IMR-90 (cell line): ENCODE results near the gene LRATD1. TPM values are rescaled to one million over a fixed set of nuclear protein-coding genes. Genes with fewer than 3 reads are reported as not detected.

Experiments used
- ATAC-seq: fragments of 200-7000 bp; cut with Tn5 transposase; 2 replicates; pipeline ENCODE4 v1.9.1; 2020; ENCODE audit warnings: low read depth, mild to moderate bottlenecking, moderate library complexity
- BruUV-seq: library from RNA; stranded (reverse); fragments of 400-500 nt; replicated peaks from 2 replicates; lab custom pipeline; 2021; lab: Mats Ljungman, UMichigan
- CTCF ChIA-PET: fragments of 300-600 bp; formaldehyde crosslinking; extraction: SDS; loops from one replicate; lab custom pipeline; 2021; ENCODE audit warnings: antibody characterized with exemption; lab: Yijun Ruan, JAX
- POLR2A ChIA-PET: fragments of 300-600 bp; sonication (Branson Sonifier 250); formaldehyde crosslinking; loops from one replicate; lab custom pipeline; 2022; ENCODE audit warnings: antibody characterized with exemption; ENCODE audit not compliant: unreplicated experiment; lab: Charles Lee
- DNase-seq: peaks from one replicate; pipeline ENCODE4 v3.0.0; 2013
- H2AFZ ChIP-seq: replicated peaks from 2 replicates; pipeline ENCODE3; 2013; ENCODE audit warnings: low read length, mild to moderate bottlenecking; ENCODE audit not compliant: poor library complexity
- H2AK5ac ChIP-seq: 2 replicates; pipeline ENCODE4 v1.6.1; 2013; ENCODE audit warnings: low read depth, low read length, inconsistent platforms
- H2AK9ac ChIP-seq: replicated peaks from 2 replicates; pipeline ENCODE3; 2013; ENCODE audit warnings: mild to moderate bottlenecking, low read depth, low read length, moderate library complexity; ENCODE audit not compliant: poor library complexity
- H2BK120ac ChIP-seq: 2 replicates; pipeline ENCODE4 v1.6.1; 2013; ENCODE audit warnings: low read depth, low read length, inconsistent platforms
- H2BK15ac ChIP-seq: 3 replicates; pipeline ENCODE4 v1.6.1; 2013; ENCODE audit warnings: low read depth, low read length, inconsistent platforms
- H2BK20ac ChIP-seq: 2 replicates; pipeline ENCODE4 v1.6.1; 2013; ENCODE audit warnings: low read depth, mild to moderate bottlenecking, inconsistent platforms, low read length, moderate library complexity
- H2BK5ac ChIP-seq: 2 replicates; pipeline ENCODE4 v1.6.1; 2013; ENCODE audit warnings: mild to moderate bottlenecking, low read depth, low read length, inconsistent platforms; ENCODE audit not compliant: poor library complexity, severe bottlenecking
- H3K14ac ChIP-seq: replicated peaks from 2 replicates; pipeline ENCODE4 v1.6.1; 2013; ENCODE audit warnings: low read depth, low read length, inconsistent platforms
- H3K18ac ChIP-seq: 2 replicates; pipeline ENCODE4 v1.6.1; 2013; ENCODE audit warnings: low read depth, low read length, control low read depth
- H3K23ac ChIP-seq: 2 replicates; pipeline ENCODE4 v1.6.1; 2013; ENCODE audit warnings: low read depth, low read length, inconsistent platforms
- H3K27ac ChIP-seq: 2 replicates; pipeline ENCODE4 v1.5.1; 2013; ENCODE audit warnings: mild to moderate bottlenecking, control low read depth, low read length; ENCODE audit not compliant: insufficient read depth
- H3K27me3 ChIP-seq: 2 replicates; pipeline ENCODE4 v1.6.1; 2013; ENCODE audit warnings: low read length; ENCODE audit not compliant: control insufficient read depth, insufficient read depth
- H3K36me3 ChIP-seq: 2 replicates; pipeline ENCODE4 v1.6.1; 2013; ENCODE audit warnings: low read length, mixed read lengths; ENCODE audit not compliant: control insufficient read depth, insufficient read depth
- H3K4ac ChIP-seq: 2 replicates; pipeline ENCODE4 v1.6.1; 2013; ENCODE audit warnings: low read depth, low read length, inconsistent platforms
- H3K4me1 ChIP-seq: 2 replicates; pipeline ENCODE4 v1.6.1; 2013; ENCODE audit warnings: low read length, mixed read lengths; ENCODE audit not compliant: control insufficient read depth, insufficient read depth
- H3K4me2 ChIP-seq: 2 replicates; pipeline ENCODE4 v1.6.1; 2013; ENCODE audit warnings: low read depth, mild to moderate bottlenecking, control low read depth, low read length, moderate library complexity
- H3K4me3 ChIP-seq: 2 replicates; pipeline ENCODE4 v1.5.1; 2013; ENCODE audit warnings: low read depth, mild to moderate bottlenecking, control low read depth, low read length, moderate library complexity; ENCODE audit not compliant: insufficient read depth
- H3K56ac ChIP-seq: 2 replicates; pipeline ENCODE4 v1.6.1; 2013; ENCODE audit warnings: low read length, inconsistent platforms; ENCODE audit not compliant: insufficient read depth; ENCODE audit errors: extremely low read depth
- H3K79me1 ChIP-seq, 2 experiments: 2 replicates each; pipeline ENCODE4 v1.6.1; 2013; ENCODE audit warnings: low read length in 2 of 2, inconsistent platforms in 1 of 2, low read depth in 1 of 2
- H3K9ac ChIP-seq: 2 replicates; pipeline ENCODE4 v1.6.1; 2013; ENCODE audit warnings: low read depth, low read length, control low read depth
- H3K9me1 ChIP-seq: 2 replicates; pipeline ENCODE4 v1.6.1; 2013; ENCODE audit warnings: low read length, inconsistent platforms; ENCODE audit not compliant: insufficient read depth
- H3K9me3 ChIP-seq: 2 replicates; pipeline ENCODE4 v1.6.1; 2013; ENCODE audit warnings: low read length; ENCODE audit not compliant: control insufficient read depth, insufficient read depth
- H4K20me1 ChIP-seq: 2 replicates; pipeline ENCODE4 v1.6.1; 2013; ENCODE audit warnings: low read length, inconsistent platforms; ENCODE audit not compliant: insufficient read depth
- H4K5ac ChIP-seq: 2 replicates; pipeline ENCODE4 v1.6.1; 2013; ENCODE audit warnings: mild to moderate bottlenecking, low read depth, low read length, control low read depth
- H4K8ac ChIP-seq, 2 experiments: 2 replicates each; pipeline ENCODE4 v1.6.1; 2013; ENCODE audit warnings: low read depth in 2 of 2, low read length in 2 of 2, control low read depth in 1 of 2, inconsistent platforms in 1 of 2
- H4K91ac ChIP-seq: 2 replicates; pipeline ENCODE4 v1.6.1; 2013; ENCODE audit warnings: low read depth, low read length, inconsistent platforms; ENCODE audit not compliant: insufficient read depth
- BHLHE40 ChIP-seq: fragments of 150-350 bp; IDR thresholded peaks from 2 replicates; pipeline ENCODE4 v1.6.1; 2016; ENCODE audit warnings: mild to moderate bottlenecking, low read depth, low read length
- CEBPB ChIP-seq: IDR thresholded peaks from 2 replicates; pipeline ENCODE4 v1.6.1; 2012; ENCODE audit warnings: low read depth, low read length, improper control_type of control experiment
- CTCF ChIP-seq: conservative IDR thresholded peaks from 2 replicates; pipeline ENCODE4 v1.5.1; 2012; ENCODE audit warnings: mild to moderate bottlenecking, low read depth, low read length, improper control_type of control experiment
- FOS ChIP-seq: fragments of 150-350 bp; IDR thresholded peaks from 2 replicates; pipeline ENCODE4 v1.6.1; 2016; ENCODE audit warnings: low read depth, low read length
- MAFK ChIP-seq: IDR thresholded peaks from 2 replicates; pipeline ENCODE4 v1.6.1; 2012; ENCODE audit warnings: low read depth, low read length, improper control_type of control experiment
- MXI1 ChIP-seq: IDR thresholded peaks from 2 replicates; pipeline ENCODE4 v1.6.1; 2012; ENCODE audit warnings: low read depth, mild to moderate bottlenecking, low read length, moderate library complexity, borderline replicate concordance
- POLR2A ChIP-seq: IDR thresholded peaks from 2 replicates; pipeline ENCODE4 v1.6.1; 2012; ENCODE audit warnings: mild to moderate bottlenecking, low read depth, low read length
- RCOR1 ChIP-seq: IDR thresholded peaks from 2 replicates; pipeline ENCODE4 v1.6.1; 2012; ENCODE audit warnings: mild to moderate bottlenecking, low read length, improper control_type of control experiment; ENCODE audit not compliant: insufficient replicate concordance
- SMC3 ChIP-seq: fragments of 150-350 bp; IDR thresholded peaks from 2 replicates; pipeline ENCODE4 v1.6.1; 2016; ENCODE audit warnings: low read depth, mild to moderate bottlenecking, antibody characterized with exemption, low read length, moderate library complexity
- USF2 ChIP-seq: fragments of 150-350 bp; IDR thresholded peaks from 2 replicates; pipeline ENCODE4 v1.6.1; 2017; ENCODE audit warnings: mild to moderate bottlenecking, antibody characterized with exemption, low read length, low read depth
- WGBS, 2 experiments: methylation state at CpG; one replicate each; pipeline versions ENCODE4 v1.1.5 to v1.1.7; 2013; ENCODE audit warnings: missing lambda C conversion rate in 2 of 2; ENCODE audit not compliant: insufficient read length in 1 of 2; ENCODE audit errors: extremely low coverage in 2 of 2; 5-methylcytosine and 5-hydroxymethylcytosine counted together
- dilution Hi-C: fragments of 300-500 bp; cut with HindIII; formaldehyde crosslinking; loops from one replicate; pipeline ENCODE4 v1.14.3; 2018; ENCODE audit warnings: low sequenced_read_pairs; ENCODE audit not compliant: unreplicated experiment
- in situ Hi-C: fragments of 300-500 bp; cut with MboI; formaldehyde crosslinking; loops from 3 replicates; pipeline ENCODE4 v1.14.3; 2019; ENCODE audit warnings: low sequenced_read_pairs, inconsistent platforms, mixed read lengths
- intact Hi-C: fragments of 100-400 bp; cut with micrococcal nuclease; formaldehyde crosslinking; loops from 2 replicates; pipeline ENCODE4 v1.10.0; 2022
- polyA plus RNA-seq, 3 experiments: library from polyadenylated mRNA; depleted of rRNA; stranded (reverse); fragments of >200 nt; gene quantifications; 2 replicates each; pipeline ENCODE4 v1.2.3, GENCODE V29; 2012; ENCODE audit warnings: low replicate concordance in 1 of 3
- total RNA-seq: library from RNA; depleted of rRNA; stranded (reverse); fragments of >200 nt; gene quantifications from 2 replicates; pipeline ENCODE4 v1.2.3, GENCODE V29; 2012

LRATD1 gene
- total and polyA plus RNA-seq, 2 of the 4 experiments (the other 2 are of a cell fraction): 0.18 to 0.60 TPM

- no TSS peak for BruUV-seq
- ATAC-seq (no peak), DNase-seq (no peak)
- Histone ChIP-seq H3K9ac (no peak overlapping the region), H3K4me1 (no peaks in the 10 kb centered on the region), H3K4ac (no peak overlapping the region), H3K79me1 (no peaks in the 10 kb centered on the region), H3K4me2 (no peak overlapping the region), H2AK5ac (no peak overlapping the region), H3K18ac (no peak overlapping the region), H3K23ac (no peak overlapping the region), H3K9me1 (no peaks in the 10 kb centered on the region), H4K5ac (no peak overlapping the region), H3K4me3 (no peak overlapping the region), H2BK20ac (no peak overlapping the region), H3K9me3 (no peaks in the 10 kb centered on the region), H2BK5ac (no peak overlapping the region), H4K8ac (no peak overlapping the region), H3K27me3 (no peaks in the 10 kb centered on the region), H2AFZ (no peak overlapping the region), H4K20me1 (no peaks in the 10 kb centered on the region), H2BK15ac (no peak overlapping the region), H2BK120ac (no peak overlapping the region), H3K14ac (no peak overlapping the region), H3K27ac (no peak overlapping the region), H2AK9ac (no peak overlapping the region), H4K91ac (no peak overlapping the region), H3K36me3 (no peaks in the 10 kb centered on the region), H3K56ac (no peak overlapping the region)
- in situ Hi-C loops (no loop called here), dilution Hi-C loops (no loop called here), intact Hi-C loops (no loop called here)
- ChIA-PET POLR2A (no interaction called here), CTCF (no interaction called here)
- WGBS, 2 experiments: no CpG with 5 or more reads among the region's 2 CpGs
- TF ChIP-seq CEBPB (no peak), SMC3 (no peak), BHLHE40 (no peak), MXI1 (no peak), RCOR1 (no peak), FOS (no peak), POLR2A (no peak), MAFK (no peak), CTCF (no peak), USF2 (no peak)
Measured at GRCh38 chr2:14603676-14604075, 28.8 kb upstream of the LRATD1 start.
